Stimulated activated CD8-positive, alpha-beta memory T cell treated with anti-CD3 and anti-CD28 coated beads, Interleukin-7, amount 100 ng/mL, for 1 hour (primary cell): Measurements from ENCODE around the gene MAK.
"Not testable (repeated sequence)": the region's sequence is repeated elsewhere in the genome, so short reads cannot be mapped to it uniquely, and the experiment has no call there.

Experiments
- DNase-seq, 2 donors: peaks; one replicate each; pipeline ENCODE4 v3.0.0-alpha.2; 2020; ENCODE audit warnings: low read depth in 2 of 2

Gene MAK

DNA sequence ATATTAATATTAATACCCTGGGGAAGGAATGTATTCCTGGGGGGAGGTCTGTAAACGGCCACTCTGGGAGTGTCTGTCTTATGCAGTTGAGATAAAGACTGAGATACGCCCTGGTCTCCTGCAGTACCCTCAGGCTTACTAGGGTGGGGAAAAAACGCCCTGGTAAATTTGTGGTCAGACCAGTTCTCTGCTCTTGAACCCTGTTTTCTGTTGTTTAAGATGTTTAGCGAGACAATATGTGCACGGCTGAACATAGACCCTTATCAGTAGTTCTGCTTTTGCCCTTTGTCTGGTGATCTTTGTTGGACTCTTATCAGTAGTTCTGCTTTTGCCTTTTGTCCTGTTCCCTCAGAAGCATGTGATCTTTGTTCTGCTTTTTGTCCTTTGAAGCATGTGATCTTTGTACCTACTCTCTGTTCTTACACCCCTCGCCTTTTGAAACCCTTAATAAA lies 15.5 kb upstream of the MAK start:
- not testable (repeated sequence) for DNase-seq

DNA sequence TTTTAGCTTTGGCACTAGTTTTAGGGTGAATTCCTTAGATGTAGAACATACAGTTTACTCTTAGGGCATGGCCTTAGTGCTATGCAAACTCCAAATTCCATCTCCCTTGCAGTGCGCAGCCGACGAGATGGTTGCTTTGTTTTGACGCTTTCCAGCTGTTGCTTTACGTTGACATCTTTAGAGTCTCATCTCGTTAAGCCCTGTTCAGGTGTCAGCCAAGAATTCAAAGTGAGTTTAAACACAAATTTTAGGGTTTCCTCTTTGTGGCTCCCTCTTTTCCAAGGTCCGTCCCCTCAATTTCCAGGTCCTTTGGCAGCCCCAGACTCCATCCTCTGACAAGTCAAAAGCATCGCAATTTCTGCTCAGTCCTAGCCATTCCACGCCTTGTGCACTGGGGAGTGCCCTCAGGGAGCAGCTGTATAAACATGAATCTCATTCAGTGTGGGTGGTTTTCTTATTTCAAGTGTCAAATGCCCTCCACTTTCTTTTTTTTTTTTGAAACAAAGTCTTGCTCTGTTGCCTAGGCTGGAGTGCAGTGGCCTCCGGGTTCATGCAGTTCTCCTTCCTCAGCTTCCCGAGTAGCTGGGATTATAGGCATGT lies 14.1 kb upstream of the MAK start:
- no peak for DNase-seq

DNA sequence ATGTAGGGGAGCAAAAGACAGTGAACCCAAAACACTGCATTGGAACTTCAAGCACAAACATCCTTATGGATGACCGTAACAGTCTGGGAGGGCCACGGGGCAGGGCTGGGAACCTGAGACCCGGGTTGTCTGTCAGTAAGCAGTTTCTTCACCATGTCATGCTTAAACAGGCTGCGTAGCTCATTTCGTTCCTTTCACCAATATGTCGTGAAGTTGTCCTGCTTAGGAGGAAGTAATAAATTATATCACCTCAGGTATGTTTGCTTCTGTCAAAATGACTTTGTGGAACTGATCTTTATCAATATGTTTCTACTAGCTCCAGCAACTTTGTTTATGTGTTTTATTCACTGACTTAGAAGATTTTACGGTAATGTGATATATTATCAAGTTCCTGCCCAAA lies 12.4 kb upstream of the MAK start:
- no peak for DNase-seq

DNA sequence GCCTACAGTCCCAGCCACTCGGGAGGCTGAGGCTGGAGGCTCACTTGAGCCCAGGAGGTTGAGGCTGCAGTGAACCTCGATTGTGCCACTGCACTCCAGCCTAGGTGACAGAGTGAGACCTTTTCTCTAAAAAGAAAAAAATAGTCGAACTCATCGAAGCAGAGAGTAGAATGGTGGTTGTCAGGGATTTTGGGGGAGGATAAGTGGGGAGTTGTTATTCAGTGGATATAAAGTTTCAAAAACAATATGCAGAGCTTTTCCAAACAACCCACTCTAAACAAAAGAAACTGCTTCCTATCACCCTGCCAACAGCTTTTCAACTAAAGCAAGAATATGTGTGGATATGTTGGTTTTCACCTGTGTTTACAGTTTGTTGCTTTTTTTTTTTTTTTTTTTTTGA lies 11.6 kb upstream of the MAK start:
- DNase-seq = no peak

- DNase-seq = no peak
Observed at GRCh38 chr6:10847684-10848083, 9.3 kb upstream of the MAK start.

GRCh38 chr6:10843554-10843953 lies 5.2 kb upstream of the MAK start:
- no peak for DNase-seq

GRCh38 chr6:10838794-10839333 lies 525 bp upstream of the MAK start:
- no peak for DNase-seq

DNA sequence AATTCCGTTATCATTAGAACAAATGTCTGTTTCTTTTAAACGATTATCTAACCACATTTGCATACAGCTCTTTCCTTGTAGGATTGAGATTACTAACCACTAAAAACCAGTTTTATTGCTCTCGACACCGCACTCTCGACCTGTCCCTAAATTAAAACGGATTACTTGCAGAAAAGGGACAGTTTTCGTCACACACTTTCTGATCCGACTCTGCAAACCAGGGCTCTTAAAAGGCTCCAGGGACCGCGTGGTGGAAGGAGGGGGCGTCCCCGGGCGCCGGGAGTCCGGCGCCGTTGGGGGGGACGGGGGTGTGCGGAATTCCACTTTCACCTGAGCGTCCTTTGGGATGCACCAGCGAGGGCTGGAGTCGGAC lies 731 bp downstream of the MAK start:
- DNase-seq = no peak

DNA sequence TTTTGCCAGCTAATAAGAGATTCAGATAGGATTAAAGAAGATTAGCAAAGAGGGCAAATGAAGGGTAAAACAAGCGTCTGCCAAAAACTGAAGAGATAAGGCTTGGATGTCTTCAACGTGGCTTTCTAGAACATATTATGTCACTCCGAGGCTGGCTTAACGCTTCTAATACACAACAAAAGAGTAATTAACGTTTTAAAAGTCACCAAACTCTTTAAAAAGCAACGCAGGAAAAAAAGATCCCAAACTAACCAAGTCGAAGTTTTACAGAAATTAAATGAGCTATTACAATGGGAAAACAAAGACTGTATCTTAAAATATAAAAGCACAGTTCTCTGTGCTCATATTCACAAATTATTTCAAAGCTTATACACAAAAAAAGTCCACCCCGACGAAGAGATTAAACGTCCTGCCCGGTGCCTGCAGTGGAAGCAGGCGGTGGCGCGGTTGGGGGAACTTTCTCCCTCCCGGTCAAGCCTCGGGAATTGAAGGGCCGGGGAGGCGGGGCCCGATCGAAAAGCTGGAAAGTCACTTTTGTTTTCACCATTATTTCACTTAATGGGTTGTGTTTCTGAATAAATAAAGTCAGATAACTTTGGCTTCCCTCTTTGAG lies 1.2 kb downstream of the MAK start:
- no peak for DNase-seq

DNA sequence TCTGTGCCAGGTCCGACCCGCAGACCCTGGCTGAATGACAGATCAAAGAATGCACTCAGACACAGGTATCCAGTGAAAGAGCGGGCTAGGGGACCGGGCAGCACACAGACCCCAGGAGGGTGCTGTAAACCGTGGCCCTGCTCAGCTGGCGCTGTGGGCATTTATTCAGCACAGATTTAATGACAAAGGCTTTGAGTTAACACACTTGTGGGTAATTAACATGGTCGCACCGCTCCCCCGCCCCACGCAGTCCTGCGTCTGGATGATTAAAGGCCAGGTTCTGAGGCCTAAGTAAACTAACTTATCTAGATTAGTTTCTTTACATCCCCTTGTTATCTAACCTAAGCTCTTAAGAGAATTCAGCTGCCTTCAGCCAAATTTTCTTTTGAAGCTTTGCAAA lies 3.5 kb downstream of the MAK start:
- DNase-seq = no peak

DNA sequence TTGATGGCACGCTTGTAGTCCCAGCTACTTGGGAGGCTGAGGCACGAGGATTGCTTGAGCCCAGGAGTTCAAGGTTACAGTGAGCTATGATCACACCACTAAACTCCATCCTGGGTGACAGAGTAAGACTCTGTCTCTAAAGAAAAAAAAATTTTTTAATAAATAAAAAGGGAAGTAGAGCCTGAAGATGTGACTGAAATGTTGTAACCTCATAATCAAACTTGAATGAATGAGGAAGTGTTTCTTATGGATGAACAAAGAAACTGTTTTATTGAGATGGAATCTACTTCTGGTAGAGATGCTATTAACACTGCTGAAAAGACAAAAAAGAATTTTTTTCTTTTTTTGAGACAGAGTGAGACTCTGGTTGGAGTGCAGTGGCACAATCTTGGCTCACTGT lies 6.7 kb downstream of the MAK start:
- DNase-seq = no peak

- no peak for DNase-seq
Observed at GRCh38 chr6:10824819-10825218, 13.5 kb downstream of the MAK start.

DNA sequence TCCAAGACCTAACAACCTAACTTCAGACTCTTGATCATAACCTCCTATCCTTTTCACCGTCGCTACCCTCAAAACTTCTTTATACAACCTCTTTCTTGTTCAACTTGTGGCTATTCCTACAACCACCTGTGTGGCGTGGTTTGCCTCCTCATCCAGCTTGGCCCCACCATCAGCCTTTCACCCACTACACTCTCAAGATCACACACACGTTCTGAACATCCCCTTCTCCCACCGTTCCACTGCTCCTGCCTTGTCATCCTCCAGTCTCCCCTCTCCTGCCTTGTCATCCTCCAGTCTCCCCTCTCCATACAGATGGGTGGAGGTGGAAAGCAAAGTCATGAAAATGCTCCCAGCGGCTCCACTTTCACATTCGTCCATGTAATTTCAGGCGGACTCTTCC lies 14.0 kb downstream of the MAK start:
- DNase-seq = no peak

DNA sequence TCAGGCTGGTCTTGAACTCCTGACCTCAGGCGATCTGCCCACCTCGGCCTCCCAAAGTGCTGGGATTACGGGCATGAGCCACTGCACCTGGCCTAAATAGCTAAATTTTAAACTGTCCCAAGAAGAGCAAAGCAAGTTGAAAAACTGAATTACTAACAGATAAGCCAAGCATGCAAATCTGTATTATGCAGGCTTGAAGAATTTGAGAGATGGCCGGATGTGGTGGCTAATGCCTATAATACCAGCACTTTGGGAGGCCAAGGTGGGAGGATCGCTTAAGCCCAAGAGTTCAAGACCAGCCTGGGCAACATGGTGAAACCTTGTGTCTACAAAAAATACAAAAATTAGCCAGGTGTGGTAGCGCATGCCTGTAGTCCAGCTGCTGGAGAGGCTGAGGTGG lies 24.2 kb downstream of the MAK start:
- DNase-seq = not testable (repeated sequence)

- DNase-seq = no peak
Observed at GRCh38 chr6:10809098-10809497, 29.2 kb downstream of the MAK start.

DNA sequence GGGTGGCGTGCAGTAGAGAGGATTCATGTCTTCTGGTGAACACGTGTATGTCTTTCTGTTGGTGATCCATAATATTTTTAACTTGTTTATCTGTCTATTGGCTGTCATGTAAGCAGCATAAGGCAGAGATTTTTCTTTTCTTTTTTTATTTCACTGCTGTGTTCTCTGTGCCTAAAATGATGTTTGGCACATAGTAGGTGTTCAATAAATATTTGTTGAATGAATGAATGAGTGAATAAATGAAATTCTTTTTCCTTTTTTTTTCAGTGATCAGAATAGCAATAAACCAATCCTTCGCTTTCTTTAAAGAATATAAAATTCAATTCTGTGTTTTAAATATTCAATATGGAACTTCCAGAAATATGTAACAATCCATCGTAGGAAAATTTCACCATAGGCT lies 30.0 kb downstream of the MAK start:
- no peak for DNase-seq

DNA sequence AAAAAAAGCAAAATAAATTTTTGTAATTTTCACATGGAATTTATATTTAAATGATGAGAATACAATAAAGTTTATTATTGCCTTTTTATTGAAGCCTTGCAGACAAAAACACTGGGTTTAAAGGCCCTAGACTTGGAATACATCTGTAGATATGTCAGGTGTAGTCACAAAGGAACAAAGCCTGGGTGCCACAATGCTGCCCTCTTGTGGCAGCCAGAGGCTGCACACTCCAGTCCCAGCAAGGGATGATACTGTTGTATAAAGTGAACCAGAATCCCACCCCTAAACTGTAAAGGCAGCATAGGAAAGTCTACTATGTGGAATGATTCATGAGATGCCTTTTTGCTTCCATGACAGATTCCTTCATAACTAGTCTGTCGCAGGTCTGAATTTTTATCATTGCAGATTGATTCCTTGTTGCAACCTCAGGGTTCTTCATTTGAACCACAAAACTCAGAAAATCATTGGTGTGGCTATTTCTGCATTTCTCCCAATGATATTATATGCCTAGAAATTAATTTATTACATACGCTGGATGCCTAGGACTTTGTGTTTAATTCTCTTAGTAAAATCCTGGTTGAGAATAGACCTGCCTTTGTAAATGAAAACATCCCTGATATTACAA lies 37.0 kb downstream of the MAK start:
- DNase-seq = peak; percentile 32 to 43

DNA sequence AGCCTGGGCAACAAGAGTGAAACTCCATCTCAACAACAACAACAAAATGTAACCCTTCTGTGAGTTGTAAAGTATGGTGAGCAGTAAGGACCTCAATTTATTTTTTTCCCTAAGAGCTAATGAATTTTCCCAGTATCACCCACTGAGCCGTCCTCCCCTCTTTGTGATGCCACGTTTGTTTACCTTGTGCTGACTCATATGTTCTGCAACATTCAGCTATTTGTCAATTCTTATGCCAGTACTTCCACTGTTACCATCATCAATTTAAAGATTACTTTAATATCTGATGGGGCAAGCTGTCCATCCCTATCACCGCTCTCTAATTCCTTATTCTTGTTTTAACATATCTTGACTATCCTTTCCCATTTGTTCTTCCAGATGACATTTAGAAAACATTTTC lies 37.5 kb downstream of the MAK start:
- DNase-seq = no peak

DNA sequence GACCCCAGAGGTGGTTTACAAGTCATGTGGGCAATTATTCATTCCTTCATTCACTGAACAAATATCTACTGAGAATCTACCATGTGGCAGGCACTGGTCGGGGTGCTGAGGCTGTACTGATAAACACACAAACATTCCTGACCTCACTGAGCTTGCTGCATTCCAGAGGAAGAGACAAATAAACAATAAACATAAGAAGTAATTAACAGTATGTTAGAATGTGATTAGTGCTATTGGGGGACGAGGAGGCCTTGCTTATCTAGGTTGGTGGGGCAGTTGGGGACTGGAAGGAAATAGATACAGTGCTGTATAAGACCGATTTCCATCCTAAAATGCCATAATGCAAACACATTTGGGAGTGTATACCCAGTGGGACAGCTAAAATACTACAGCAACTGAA lies 44.1 kb downstream of the MAK start:
- DNase-seq = no peak

DNA sequence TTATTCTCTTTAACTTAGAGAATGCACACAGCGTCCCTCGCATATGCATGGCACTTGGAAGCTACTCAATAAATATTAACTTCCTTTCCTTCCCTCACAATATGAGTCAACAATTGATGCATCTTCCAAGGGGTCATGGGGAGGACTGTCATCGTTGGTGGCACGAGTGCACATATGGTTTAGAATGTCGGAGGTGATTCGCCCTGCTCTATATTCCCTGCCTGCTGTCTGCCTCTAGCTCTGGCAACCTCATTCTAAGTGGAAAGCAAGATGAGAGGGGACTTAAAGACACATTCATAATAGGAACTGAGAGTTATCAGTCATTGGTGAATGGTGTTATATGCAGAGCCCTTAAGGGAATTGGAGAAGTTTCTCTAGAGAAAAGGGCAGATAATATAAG lies 44.6 kb downstream of the MAK start:
- DNase-seq = no peak

DNA sequence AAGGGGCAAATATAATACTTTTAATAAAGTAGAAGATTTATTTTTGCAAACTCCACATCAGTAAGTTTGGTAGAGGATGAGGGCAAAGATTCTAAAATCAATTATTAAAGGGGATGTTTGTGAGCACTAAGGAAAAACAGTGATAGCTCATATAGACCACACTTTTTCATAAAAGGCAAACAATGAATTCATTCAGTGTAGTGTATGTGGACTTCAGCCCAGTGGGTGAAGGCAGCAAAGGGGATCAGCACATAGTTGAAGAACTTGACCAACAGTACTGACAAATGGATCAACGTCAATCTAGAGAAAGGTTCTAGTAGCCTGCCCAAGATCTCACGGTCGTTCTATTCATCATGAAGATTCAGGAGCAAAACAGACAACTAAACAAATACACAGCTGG lies 45.3 kb downstream of the MAK start:
- no peak for DNase-seq

- no peak for DNase-seq
Observed at GRCh38 chr6:10792101-10792500, 46.2 kb downstream of the MAK start.

DNA sequence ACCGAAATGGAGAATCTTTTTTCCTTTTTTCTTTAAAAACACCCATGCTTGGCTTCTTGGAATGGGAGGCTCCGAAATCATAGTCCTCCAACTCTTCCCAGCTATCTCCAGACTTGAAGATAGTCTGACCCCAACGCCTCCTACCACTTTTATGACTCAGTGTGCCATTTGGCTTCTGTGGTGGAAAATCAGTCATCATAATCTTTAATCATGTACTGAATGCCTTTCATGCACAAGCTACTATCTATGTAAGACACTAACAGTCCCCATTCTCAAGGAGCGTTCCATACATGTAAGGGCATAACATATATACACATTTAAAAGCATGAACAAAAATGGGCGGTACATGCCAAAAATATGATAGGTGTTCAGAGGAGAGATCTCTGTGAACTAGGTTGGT lies 46.7 kb downstream of the MAK start:
- no peak for DNase-seq
